SK-N-SH treated with all-trans-retinoic acid at 6 μM for 48 hours (cell line): ENCODE measurements around the gene LHFPL6.

Experiments
- CSDC2 ChIP-seq: fragments of 250-450 bp; sonication (Bioruptor Pico); IDR thresholded peaks from 2 replicates; pipeline ENCODE4 v1.5.0; 2020; ENCODE audit warnings: mild to moderate bottlenecking, moderate library complexity
- ISL1 ChIP-seq: fragments of 250-450 bp; sonication (Bioruptor Pico); IDR thresholded peaks from 2 replicates; pipeline ENCODE4 v2.1.2; 2022; ENCODE audit warnings: mild to moderate bottlenecking, moderate library complexity
- RARB ChIP-seq: fragments of 250-450 bp; sonication (Bioruptor Pico); IDR thresholded peaks from 2 replicates; pipeline ENCODE4 v1.8.0; 2021; ENCODE audit warnings: mild to moderate bottlenecking, moderate library complexity
- ZC3H10 ChIP-seq: fragments of 250-450 bp; sonication (Bioruptor Pico); IDR thresholded peaks from 2 replicates; pipeline ENCODE4 v1.5.1; 2021; ENCODE audit warnings: mild to moderate bottlenecking, moderate library complexity
- ZFP3 ChIP-seq: fragments of 250-450 bp; sonication (Bioruptor Pico); IDR thresholded peaks from 2 replicates; pipeline ENCODE4 v1.5.0; 2020; ENCODE audit warnings: mild to moderate bottlenecking, moderate library complexity
- ZFP30 ChIP-seq: fragments of 450-650 bp; formaldehyde crosslinking; IDR thresholded peaks from 2 replicates; pipeline ENCODE4 v1.5.0; 2022; ENCODE audit warnings: mild to moderate bottlenecking, moderate library complexity
- ZNF565 ChIP-seq: fragments of 450-650 bp; formaldehyde crosslinking; conservative IDR thresholded peaks from 2 replicates; pipeline ENCODE4 v1.5.0; 2020; ENCODE audit warnings: low read depth, mild to moderate bottlenecking, moderate library complexity
- TF ChIP-seq, protein P1 (sequence below): fragments of 250-450 bp; sonication (Bioruptor Pico); IDR thresholded peaks from 2 replicates; pipeline ENCODE4 v1.5.0; 2020; ENCODE audit warnings: mild to moderate bottlenecking, moderate library complexity

- TF ChIP-seq ZFP30 (CRISPR knock-in tag) (no peak), ZFP3 (CRISPR knock-in tag) (no peak), ZNF565 (CRISPR knock-in tag) (no peak), ISL1 (CRISPR knock-in tag) (no peak), ZC3H10 (CRISPR knock-in tag) (no peak), CSDC2 (no peak), RARB (no peak)
- TF ChIP-seq, protein P1, sequence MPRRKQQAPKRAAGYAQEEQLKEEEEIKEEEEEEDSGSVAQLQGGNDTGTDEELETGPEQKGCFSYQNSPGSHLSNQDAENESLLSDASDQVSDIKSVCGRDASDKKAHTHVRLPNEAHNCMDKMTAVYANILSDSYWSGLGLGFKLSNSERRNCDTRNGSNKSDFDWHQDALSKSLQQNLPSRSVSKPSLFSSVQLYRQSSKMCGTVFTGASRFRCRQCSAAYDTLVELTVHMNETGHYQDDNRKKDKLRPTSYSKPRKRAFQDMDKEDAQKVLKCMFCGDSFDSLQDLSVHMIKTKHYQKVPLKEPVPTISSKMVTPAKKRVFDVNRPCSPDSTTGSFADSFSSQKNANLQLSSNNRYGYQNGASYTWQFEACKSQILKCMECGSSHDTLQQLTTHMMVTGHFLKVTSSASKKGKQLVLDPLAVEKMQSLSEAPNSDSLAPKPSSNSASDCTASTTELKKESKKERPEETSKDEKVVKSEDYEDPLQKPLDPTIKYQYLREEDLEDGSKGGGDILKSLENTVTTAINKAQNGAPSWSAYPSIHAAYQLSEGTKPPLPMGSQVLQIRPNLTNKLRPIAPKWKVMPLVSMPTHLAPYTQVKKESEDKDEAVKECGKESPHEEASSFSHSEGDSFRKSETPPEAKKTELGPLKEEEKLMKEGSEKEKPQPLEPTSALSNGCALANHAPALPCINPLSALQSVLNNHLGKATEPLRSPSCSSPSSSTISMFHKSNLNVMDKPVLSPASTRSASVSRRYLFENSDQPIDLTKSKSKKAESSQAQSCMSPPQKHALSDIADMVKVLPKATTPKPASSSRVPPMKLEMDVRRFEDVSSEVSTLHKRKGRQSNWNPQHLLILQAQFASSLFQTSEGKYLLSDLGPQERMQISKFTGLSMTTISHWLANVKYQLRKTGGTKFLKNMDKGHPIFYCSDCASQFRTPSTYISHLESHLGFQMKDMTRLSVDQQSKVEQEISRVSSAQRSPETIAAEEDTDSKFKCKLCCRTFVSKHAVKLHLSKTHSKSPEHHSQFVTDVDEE: no peak
These were observed 27.3 kb downstream of the LHFPL6 start for GRCh38 chr13:39575641-39576238.
